K562 (cell line): Measurements from ENCODE around the gene WLS. TPM values are rescaled to one million over a fixed set of nuclear protein-coding genes. Genes with fewer than 3 reads are reported as not detected.

Experiments used
- ATAC-seq: fragments of 200-7000 bp; cut with Tn5 transposase; 3 replicates; pipeline ENCODE4 v1.9.1; 2020; ENCODE audit warnings: moderate library complexity
- BruUV-seq: library from RNA; stranded (reverse); fragments of 400-500 nt; replicated peaks from 2 replicates; lab custom pipeline; 2021; lab: Mats Ljungman, UMichigan
- CTCF ChIA-PET: fragments of 300-600 bp; formaldehyde crosslinking; extraction: SDS; loops from one replicate; lab custom pipeline; 2021; ENCODE audit warnings: low intra/inter-chr PET ratio; lab: Yijun Ruan, JAX
- POLR2A ChIA-PET: fragments of 300-600, 350-650 bp; sonication (Branson Sonifier 250); formaldehyde crosslinking; extraction: SDS; loops from one replicate; lab custom pipeline; 2021; ENCODE audit warnings: antibody characterized with exemption, inconsistent platforms; lab: Yijun Ruan, JAX
- DNase-seq, 4 experiments: peaks; one replicate each; pipeline versions ENCODE4 v3.0.0 to v3.0.0-alpha.2; 2011 to 2018; ENCODE audit warnings: low spot score in 3 of 4, mixed read lengths in 3 of 4; ENCODE audit errors: extremely low read depth in 1 of 4
- FAIRE-seq: peaks from 2 replicates; lab custom pipeline; 2011; peaks lifted over from hg19 to GRCh38; lab: Jason Lieb, UNC
- H2AFZ ChIP-seq: 2 replicates; pipeline ENCODE4 v1.6.0; 2011; ENCODE audit warnings: low read depth, low read length, control low read depth, inconsistent platforms
- H3K27ac ChIP-seq: fragments of 200-600 bp; 3 replicates; pipeline ENCODE4 v1.8.0; 2011; ENCODE audit warnings: low read depth, mild to moderate bottlenecking, control low read depth, inconsistent platforms, low read length, moderate library complexity, mixed read lengths; ENCODE audit errors: extremely low read depth
- H3K27me3 ChIP-seq, 2 experiments: fragments of 300-600 bp in 1 of 2; 2 replicates in 1 of 2; 3 replicates in 1 of 2; pipeline versions ENCODE4 v1.6.0 to v1.8.0; 2011; ENCODE audit warnings: inconsistent platforms in 2 of 2, low read length in 2 of 2, mild to moderate bottlenecking in 1 of 2, mixed read lengths in 1 of 2, moderate library complexity in 1 of 2; ENCODE audit not compliant: control insufficient read depth in 2 of 2, insufficient read depth in 2 of 2
- H3K36me3 ChIP-seq: fragments of 300-600 bp; 3 replicates; pipeline ENCODE4 v1.8.0; 2011; ENCODE audit warnings: mild to moderate bottlenecking, low read length, inconsistent platforms; ENCODE audit not compliant: control insufficient read depth, insufficient read depth
- H3K4me1 ChIP-seq, 2 experiments: fragments of 200-600 bp in 1 of 2; replicated peaks in 1 of 2; 2 replicates in 1 of 2; 3 replicates in 1 of 2; pipeline versions ENCODE4 v1.5.1 to v1.8.0; 2011; ENCODE audit warnings: inconsistent platforms in 2 of 2, low read length in 2 of 2, mild to moderate bottlenecking in 1 of 2, mixed read lengths in 1 of 2, moderate library complexity in 1 of 2; ENCODE audit not compliant: control insufficient read depth in 2 of 2, insufficient read depth in 2 of 2
- H3K4me2 ChIP-seq: 2 replicates; pipeline ENCODE4 v1.6.1; 2011; ENCODE audit warnings: low read length, control low read depth, inconsistent platforms, mixed read lengths; ENCODE audit not compliant: insufficient read depth
- H3K4me3 ChIP-seq: fragments of 200-600 bp; sonication (generic), shearing (Covaris generic); 2 replicates; pipeline ENCODE4 v1.5.1; 2016; ENCODE audit warnings: control low read depth, inconsistent platforms
- H3K79me2 ChIP-seq: fragments of 200-600 bp; 3 replicates; pipeline ENCODE4 v1.8.0; 2011; ENCODE audit warnings: low read length, inconsistent platforms; ENCODE audit not compliant: control insufficient read depth, insufficient read depth
- H3K9ac ChIP-seq, 2 experiments: 2 replicates each; pipeline versions ENCODE4 v1.6.0 to v1.6.1; 2011; ENCODE audit warnings: low read depth in 2 of 2, low read length in 2 of 2, control low read depth in 1 of 2, inconsistent platforms in 1 of 2, mild to moderate bottlenecking in 1 of 2, mixed read lengths in 1 of 2; ENCODE audit not compliant: insufficient read depth in 1 of 2
- H3K9me1 ChIP-seq: one replicate; pipeline ENCODE4 v1.6.0; 2011; ENCODE audit warnings: inconsistent platforms, mild to moderate bottlenecking, low read length, moderate library complexity; ENCODE audit not compliant: control insufficient read depth, insufficient read depth
- H3K9me3 ChIP-seq: replicated peaks from 2 replicates; pipeline ENCODE4 v1.5.1; 2011; ENCODE audit warnings: low read depth, low read length, inconsistent platforms; ENCODE audit not compliant: control insufficient read depth, insufficient read depth
- H4K20me1 ChIP-seq: replicated peaks from 2 replicates; pipeline ENCODE4 v1.6.1; 2011; ENCODE audit warnings: low read length, inconsistent platforms, mixed read lengths; ENCODE audit not compliant: control insufficient read depth, insufficient read depth
- CTBP1 ChIP-seq: fragments of 450-650 bp; IDR thresholded peaks from 2 replicates; pipeline ENCODE4 v1.6.1; 2016; ENCODE audit warnings: borderline replicate concordance
- FOXO4 ChIP-seq: fragments of 450-650 bp; formaldehyde crosslinking; IDR thresholded peaks from 2 replicates; pipeline ENCODE4 v1.4.0; 2020; ENCODE audit warnings: mild to moderate bottlenecking, moderate library complexity
- NCOA4 ChIP-seq: fragments of 450-650 bp; IDR thresholded peaks from 2 replicates; pipeline ENCODE4 v1.6.1; 2018; ENCODE audit warnings: mild to moderate bottlenecking; ENCODE audit not compliant: partially characterized antibody
- ZNF134 ChIP-seq: fragments of 250-450 bp; sonication (Bioruptor Pico); conservative IDR thresholded peaks from 2 replicates; pipeline ENCODE4 v1.4.0; 2020
- WGBS: fragments of 100-300 bp; shearing (Covaris generic); methylation state at CpG from one replicate; pipeline ENCODE4 v1.1.6; 2016; ENCODE audit warnings: low coverage, mixed read lengths; ENCODE audit not compliant: insufficient coverage; ENCODE audit errors: missing lambda C conversion rate; 5-methylcytosine and 5-hydroxymethylcytosine counted together
- in situ Hi-C: fragments of 300-500 bp; cut with MboI; formaldehyde crosslinking; loops from 4 replicates; pipeline ENCODE4 v1.15.0; 2018; ENCODE audit warnings: inconsistent platforms, mixed read lengths
- intact Hi-C: fragments of 100-400 bp; cut with micrococcal nuclease; formaldehyde crosslinking; loops from 2 replicates; pipeline ENCODE4 v1.14.2; 2022
- polyA plus RNA-seq, 8 experiments: library from polyadenylated mRNA; depleted of rRNA in 4 of 8; stranded (reverse) in 5 of 8; unstranded in 3 of 8; fragments of >200 nt; fragmentation: Nextera tagmentation in 2 of 8; fragmentation: Illumina TruSeq in 1 of 8; extraction: Ambion mirVana in 2 of 8; extraction: Trizol in 1 of 8; gene quantifications; 2 replicates each; pipeline versions ENCODE4 v1.2.1 to v1.2.3, GENCODE V29; 2011 to 2014; ENCODE audit warnings: inconsistent platforms in 1 of 8, missing spikeins in 1 of 8
- total RNA-seq, 7 experiments: library from RNA; depleted of rRNA in 6 of 7; stranded (reverse); fragments of >200 nt in 6 of 7; fragmentation: Illumina TruSeq in 2 of 7; extraction: Trizol in 2 of 7; gene quantifications; 2 replicates each; pipeline versions ENCODE4 v1.2.1 to v1.2.3, GENCODE V29; 2011 to 2021; ENCODE audit warnings: low replicate concordance in 1 of 7

WLS gene
- total and polyA plus RNA-seq, 9 of the 15 experiments (the other 6 are each of a cell fraction or from before 2014, with no cell fraction given): 0.47 TPM; not detected in 8

GRCh38 chr1:68129536-68130250 is 102.6 kb downstream of the WLS start:
- H3K9me3 ChIP-seq: no peaks in the 10 kb centered on the region
- H3K79me2 ChIP-seq: no peaks in the 10 kb centered on the region
- peaks cover 0 to 24% of the 10 kb centered on the region in 2 experiments; a peak in 2 of 5 replicates for H3K27me3 ChIP-seq
- no peak for TF ChIP-seq CTBP1
- TF ChIP-seq NCOA4: no peak
- TF ChIP-seq ZNF134 (CRISPR knock-in tag): no peak
- TF ChIP-seq FOXO4 (CRISPR knock-in tag): no peak
- H3K4me2 ChIP-seq: no peak overlapping the region
- ATAC-seq (no peak), FAIRE-seq (no peak), DNase-seq (no peak)
- no peak overlapping the region for H2AFZ ChIP-seq
- no peak overlapping the region for H3K4me3 ChIP-seq
- ChIA-PET CTCF (no interaction called here), POLR2A (no interaction called here)
- BruUV-seq: no TSS peak
- H3K4me1 ChIP-seq: no peaks in the 10 kb centered on the region; a peak in 1 of 5 replicates
- H3K27ac ChIP-seq: no peak overlapping the region
- in situ Hi-C loops: no loop called here
- 0% methylated on average over 6 of the region's 6 CpGs for WGBS
- no peaks in the 10 kb centered on the region for H4K20me1 ChIP-seq
- intact Hi-C loops: no loop called here
- H3K36me3 ChIP-seq: no peaks in the 10 kb centered on the region
- H3K9me1 ChIP-seq: no peaks in the 10 kb centered on the region
- H3K9ac ChIP-seq: no peak overlapping the region
